C1 segment of cervical spinal cord (tissue), 14 donors: ENCODE measurements around the gene RRAS2.
"Not testable (repeated sequence)": the region's sequence is repeated elsewhere in the genome, so short reads cannot be mapped to it uniquely, and the experiment has no call there.

Experiments
- DNase-seq, 14 donors: peaks; one replicate each; lab custom pipeline; 2025; lab: John Stamatoyannopoulos, UW

Gene RRAS2

DNA sequence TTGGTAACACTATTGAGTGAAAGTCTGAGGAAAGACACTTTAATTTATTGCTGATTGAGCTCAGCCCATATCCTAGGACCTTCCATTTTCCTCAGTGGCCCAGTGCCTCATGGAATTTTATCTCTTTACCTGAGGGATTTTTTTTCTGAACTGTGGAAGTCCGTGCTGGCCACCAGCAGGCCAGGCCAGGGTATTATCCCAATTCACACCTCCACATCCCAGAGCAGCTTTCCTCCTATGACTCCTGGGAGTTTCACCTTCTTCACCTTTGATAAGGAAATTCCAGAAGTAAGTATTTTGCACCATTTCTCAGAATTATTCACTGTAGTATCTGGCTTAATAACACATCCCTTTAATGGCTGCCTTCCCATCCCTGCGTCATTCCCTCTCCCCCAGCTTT lies 13.0 kb upstream of the RRAS2 start:
- DNase-seq = no peak

DNA sequence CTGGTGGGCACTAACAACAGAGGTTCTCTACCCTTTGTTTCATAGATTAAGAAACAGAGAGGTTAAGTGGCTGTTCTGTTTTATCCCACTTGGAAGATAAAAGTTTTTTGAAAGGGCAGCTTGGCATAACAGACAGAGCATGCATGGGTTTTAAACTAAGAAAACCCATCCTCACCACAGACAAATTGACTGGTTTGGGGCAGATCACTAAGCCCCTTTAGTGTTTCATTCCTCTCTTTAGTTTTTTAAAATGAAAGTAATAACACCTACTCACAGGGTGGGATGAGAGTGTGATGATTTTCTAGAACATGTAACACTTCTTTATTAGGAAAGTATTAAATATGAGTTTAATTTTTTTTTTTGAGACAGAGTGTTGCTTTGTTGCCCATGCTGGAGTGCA lies 12.3 kb upstream of the RRAS2 start:
- no peak for DNase-seq

DNA sequence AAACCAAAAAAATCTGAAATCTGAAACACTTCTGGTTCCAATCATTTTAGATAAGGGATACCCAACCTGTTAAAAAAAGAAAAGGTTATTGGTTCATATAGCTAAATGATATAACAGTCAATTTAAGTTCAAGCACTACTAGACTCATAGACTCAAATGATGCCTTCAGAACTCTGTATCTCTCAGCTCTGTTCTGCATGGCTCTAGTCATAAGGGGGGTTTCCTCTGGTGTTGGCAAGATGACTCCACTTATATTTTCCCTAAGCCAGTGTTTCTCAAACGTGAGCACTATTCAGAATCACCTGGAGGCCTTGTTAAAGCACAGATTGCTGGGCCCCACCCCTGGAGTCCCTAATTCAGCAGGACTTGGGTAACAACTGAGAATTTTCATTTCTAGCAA lies 11.5 kb upstream of the RRAS2 start:
- no peak for DNase-seq

DNA sequence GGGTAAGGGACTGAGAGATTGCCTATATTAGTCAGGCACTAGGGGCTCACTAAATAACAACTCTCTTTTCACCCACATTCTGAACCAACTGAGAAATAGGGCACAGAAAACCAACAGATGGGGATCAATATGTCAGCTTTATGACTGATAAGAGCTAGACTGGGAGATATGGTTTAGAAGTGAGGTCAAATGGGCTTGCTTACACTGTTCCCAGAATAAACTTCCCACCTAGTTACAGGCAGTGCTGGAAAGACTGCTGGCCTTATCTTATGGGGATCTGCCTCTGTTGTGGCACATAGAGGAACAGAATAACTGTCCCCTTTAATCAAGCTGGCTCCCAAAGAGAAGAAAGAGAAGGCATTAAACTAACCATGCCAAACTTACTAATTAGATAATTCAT lies 10.6 kb upstream of the RRAS2 start:
- no peak for DNase-seq

DNA sequence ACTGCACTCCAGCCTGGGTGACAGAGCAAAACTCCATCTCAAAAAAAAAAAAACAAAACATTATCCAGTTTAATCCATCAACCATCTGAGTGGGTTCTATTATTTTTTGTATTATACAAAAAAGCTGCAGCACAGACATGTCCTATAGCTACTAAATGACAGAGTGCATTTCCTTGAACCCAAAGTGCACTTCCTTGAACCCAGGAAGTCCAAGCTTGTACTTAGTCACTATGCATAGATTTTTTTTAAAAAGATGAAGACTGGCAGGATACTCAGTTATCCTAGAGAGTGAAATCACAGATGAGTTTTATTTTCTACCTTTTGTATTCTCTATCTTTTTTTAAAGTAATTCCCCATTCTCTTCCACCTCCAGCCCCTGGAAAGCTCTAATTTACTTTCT lies 8.0 kb upstream of the RRAS2 start:
- DNase-seq = no peak

DNA sequence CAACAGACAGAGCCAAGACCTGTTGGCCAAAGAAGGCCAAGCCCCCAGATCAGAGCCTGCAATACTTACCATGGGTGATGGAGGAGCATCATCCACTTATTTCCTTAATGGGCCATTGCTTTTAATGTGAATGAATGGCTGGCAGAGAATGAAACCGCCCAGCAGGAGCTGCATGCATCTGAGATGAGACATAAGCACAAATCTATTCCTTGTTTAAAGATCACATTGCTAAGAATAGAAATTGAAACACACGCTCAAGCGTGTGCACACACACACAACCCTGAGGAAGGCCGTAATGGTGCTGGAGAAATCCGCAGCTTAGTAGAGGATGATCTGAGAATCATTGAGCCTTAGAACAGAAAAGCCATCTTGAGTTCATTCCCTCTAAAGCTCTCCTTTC lies 5.3 kb upstream of the RRAS2 start:
- DNase-seq = no peak

DNA sequence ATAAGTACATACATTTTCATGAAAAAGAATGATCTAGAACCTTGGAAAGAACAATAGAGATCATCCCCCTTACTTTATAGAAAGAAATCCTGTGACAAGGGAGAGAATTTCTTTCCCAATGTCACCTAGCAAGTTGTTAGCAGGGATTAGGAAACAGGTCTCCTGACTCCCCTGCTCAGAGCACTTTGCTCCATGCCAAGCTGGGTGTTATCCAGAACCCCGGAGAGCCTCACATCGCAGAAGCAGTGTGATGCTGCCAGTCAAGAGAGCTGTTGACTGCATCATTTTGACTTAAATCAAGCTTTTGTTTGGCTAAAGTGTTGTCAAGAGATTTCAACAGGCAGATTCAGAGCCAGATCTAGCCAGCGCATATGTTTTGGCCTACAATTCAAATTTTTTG lies 3.6 kb upstream of the RRAS2 start:
- peak in 2 of 14 donors; percentile 14 to 40 for DNase-seq

DNA sequence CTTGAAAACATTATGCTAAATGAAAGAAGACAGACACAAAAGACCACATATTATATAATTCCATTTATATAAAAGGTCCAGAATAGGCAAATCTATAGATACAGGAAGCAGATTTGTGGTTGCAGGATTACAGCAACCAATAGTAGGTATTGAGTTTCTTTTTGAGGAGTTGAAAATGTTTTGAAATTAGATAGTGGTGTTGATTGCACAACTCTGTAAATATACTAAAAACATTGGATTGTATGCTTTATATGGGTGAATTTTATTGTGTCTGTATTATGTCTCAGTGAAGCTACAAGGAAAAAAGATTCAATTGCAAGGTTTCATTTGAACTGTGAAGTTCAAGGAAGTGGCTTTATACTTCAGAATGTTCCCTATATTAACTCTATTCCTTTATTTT lies 3.0 kb upstream of the RRAS2 start:
- DNase-seq = no peak

DNA sequence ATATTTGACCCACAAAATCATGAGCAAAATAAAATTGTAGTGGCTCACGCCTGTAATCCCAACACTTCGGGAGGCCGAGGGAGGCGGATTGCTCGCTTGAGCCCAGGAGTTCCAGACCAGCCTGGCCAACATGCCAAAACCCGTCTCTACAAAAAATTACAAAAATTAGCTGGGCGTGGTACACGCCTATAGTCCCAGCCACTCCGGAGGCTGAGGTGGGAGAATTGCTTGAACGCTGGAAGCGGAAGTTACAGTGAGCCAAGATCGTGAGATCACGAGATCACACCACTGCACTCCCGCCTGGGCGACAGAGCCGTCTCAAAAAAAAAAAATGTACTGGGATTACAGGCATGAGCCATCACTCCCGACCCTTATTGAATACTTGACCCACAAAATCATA lies 2.0 kb upstream of the RRAS2 start:
- DNase-seq = no peak

DNA sequence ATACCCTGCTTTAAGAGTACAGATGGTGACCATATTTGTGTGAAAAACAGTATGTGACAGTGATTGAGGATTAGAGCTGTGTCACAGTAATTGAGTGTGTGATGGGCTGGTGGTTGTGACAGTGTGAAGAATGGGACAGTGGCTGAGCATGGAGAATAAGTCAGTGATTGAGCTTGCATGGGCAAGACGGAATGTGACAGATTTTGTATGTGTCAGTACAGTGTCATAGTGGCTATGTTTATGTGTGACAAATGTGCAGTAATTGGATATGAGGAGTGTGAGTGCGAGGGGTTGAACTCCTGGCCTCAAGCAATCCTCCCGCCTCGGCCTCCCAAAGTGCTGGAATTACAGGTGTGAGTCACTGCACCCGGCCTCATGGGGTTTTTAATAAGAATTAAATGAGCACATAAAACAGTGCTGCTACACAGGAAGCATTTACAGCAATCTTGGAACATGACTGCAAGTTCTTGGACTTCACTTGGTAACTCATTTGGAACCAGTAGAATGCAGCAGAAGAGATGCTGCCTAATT lies 583 bp upstream of the RRAS2 start:
- DNase-seq = peak in 1 of 14 donors; percentile 44

DNA sequence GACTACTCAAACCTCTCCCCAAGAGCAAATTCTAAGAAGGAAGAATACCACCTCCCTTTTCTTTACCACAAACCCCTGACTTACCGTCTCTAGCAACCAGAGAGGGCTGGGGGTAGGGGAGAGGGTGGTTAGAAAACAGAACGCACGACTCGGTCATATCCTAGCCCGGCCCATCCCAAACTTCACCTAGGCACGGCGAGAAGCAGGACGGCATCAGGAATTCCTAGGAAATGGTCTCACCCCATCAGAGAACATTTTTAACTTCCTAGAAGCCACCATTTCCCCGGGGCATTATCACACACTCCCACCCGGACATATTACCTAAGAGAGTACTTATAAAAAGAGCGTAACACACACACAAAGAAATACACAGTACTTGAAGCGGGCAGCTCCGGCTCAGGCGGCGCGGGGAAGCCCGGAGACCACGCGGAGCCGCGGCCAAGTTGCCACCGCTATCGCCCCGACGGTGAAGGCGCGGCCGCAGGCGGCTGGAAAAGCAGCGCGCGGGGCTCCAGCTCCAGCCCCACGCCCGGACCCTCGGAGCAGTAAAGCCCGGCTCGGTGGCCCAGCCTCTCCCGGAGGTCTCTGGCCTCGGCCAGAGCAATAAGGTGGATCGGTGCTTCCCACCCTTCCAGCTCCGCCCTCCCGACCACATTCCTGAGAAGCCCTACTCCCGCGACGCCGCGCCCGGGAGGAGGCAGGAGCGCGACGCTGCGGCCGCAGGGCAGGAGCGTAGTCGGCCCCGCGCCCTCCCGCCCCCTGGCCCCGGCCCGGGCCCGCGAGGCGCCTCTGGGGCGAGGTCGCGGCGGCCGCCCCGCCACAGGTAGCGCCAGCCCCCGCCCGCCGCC lies 878 bp downstream of the RRAS2 start:
- DNase-seq = peak in 2 of 14 donors; percentile 25 to 45

DNA sequence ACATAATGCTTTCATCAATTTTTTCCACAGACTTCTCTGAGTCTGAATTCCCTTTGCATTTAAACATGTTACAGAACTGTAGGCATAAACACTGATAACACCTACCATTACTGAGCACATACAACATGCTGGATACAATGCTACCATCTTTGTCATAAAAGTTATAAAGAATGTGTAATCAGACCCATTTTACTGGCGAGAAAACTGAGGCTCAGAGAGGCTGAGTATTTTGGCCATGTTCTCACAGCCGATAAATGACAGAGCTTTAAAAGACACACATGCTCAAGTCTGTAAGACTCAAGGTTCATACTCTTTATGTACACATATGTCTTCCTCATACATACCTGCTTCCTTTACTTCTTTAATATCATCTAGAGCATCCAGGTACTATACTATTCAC lies 2.6 kb downstream of the RRAS2 start:
- no peak for DNase-seq

DNA sequence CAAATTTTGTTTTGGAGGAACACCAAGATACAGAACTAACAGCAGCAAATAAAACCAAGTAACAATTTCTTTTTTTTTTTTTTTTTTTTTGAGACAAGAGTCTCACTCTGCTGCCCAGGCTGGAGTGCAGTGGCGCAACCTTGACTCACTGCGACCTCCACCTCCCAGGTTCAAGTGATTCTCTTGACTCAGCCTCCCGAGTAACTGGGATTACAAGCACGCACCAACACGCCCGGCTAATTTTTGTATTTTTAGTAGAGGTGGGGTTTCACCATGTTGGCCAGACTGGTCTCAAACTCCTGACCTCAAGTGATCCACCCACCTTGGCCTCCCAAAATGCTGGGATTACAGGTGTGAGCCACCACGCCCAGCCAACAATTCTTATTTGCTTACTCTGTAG lies 4.4 kb downstream of the RRAS2 start:
- not testable (repeated sequence) for DNase-seq

DNA sequence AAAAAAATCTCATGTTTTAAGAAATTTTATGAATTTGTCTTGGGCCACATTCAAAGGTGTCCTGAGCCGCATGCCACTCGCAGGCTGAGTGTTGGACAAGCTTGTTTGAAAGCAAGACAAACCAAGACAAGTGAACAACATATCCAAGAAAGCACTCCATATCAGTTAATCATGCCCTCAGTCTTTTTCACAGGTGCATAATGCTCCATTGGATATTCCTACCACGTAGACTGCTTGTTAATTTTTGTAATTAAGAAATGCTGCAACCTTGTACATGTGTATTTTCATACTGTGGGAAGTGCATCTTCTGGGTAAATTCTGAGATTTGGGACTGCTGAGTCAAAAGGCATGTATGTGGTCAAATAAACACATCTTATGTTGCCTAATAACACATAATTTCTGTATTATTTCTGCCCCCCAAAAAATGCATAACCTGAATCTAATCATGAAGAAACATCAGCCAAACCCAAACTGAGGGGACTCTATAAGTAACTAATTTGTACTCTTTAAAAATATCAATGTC lies 8.2 kb downstream of the RRAS2 start:
- no peak for DNase-seq

DNA sequence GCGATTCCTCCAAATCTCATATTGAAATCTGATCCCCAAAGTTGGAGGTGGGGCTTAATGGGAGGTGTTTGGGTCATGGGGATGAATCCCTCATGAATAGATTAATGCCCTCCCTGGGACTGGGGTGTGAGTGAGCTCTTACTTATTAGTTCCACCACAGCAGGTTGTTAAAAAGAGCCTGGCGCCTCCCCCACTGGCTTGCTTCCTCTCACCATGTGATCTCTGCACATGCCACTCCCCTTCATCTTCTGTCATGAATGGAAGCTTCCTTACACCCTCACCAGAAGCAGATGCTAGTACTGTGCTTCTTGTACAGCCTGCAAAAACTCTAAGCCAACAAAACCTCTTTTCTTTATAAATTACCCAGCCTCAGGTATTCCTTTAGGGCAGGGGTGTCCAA lies 8.8 kb downstream of the RRAS2 start:
- no peak for DNase-seq

DNA sequence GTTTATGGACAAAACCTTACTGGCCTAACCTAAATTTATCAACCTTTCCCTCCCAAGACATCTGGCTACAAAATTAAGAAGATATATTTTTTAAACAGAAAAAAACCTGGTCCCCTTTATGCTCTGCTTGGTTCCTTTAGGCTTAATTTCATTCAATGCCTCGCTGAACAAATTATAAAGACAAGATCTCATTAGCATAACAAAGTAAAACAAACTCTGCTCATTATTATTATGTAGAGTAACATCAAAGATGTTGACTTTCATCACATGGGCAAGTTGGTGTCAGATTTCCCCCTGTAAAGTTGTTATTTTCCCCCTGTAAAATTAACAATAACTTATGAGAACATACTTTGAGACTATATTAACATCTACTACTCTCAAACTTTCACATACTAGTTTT lies 11.0 kb downstream of the RRAS2 start:
- DNase-seq = no peak

DNA sequence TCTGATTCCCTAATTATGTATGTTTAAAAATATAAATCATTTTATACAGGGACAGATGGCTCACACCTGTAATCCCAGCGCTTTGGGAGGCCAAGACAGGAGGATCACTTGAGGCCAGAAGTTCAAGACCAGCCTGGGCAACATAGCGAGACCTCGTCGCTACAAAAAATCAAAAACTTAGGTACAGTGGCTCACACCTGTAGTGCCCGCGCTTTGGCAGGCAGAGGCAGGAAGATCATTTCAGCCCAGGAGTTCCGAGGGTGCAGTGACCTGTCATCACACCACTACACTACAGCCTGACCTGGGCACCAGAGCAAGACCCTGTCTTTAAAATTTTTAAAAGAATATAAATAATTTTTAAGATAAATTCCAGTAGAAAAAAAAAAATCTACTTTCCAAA lies 11.5 kb downstream of the RRAS2 start:
- DNase-seq = no peak

DNA sequence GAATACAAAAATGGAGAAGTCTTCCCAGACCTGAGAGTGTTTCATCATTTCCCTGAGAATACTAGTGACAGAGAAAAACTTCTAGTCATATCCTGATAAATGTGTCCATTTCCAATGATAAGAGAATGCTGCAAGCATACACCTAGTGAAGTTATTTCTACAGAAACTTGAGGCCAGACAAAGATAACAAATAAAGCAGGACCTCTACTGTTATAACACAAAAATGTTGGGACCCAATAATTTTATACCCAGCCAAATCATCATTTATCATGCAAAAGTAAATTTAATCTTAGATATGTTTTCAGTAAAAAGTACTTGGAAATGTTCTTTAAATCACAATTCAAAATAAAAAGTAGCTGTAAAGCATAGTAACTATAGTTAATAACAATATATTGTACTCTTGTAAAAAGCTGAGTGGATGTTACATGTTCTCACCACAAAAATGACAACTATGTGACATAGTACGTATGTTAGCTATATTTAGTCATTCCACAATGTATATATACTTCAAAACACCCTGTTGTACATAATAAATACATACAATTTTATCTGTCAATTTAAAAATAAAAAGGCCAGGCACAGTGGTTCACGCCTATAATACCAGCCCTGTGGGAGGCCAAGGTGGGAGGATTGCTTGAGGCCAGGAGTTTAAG lies 12.6 kb downstream of the RRAS2 start:
- DNase-seq = no peak

DNA sequence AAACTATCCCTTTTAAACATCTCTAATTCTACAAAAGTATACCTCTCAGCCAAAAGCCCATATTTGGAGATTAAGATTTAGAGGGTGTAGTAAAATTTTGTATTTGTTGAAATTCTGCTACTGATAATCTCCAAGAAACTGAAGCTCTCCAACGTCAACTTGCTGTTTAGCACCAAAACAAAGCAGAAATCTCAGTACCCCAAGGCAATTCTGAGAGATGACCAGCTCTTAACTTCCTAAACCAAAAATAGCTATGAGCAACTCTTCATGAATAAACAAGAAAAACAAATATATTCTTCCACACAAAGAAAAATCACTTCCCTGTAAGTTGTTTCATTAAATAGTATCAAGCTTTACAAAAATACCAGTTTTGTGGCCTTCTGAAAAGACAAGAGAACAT lies 13.3 kb downstream of the RRAS2 start:
- DNase-seq = no peak

DNA sequence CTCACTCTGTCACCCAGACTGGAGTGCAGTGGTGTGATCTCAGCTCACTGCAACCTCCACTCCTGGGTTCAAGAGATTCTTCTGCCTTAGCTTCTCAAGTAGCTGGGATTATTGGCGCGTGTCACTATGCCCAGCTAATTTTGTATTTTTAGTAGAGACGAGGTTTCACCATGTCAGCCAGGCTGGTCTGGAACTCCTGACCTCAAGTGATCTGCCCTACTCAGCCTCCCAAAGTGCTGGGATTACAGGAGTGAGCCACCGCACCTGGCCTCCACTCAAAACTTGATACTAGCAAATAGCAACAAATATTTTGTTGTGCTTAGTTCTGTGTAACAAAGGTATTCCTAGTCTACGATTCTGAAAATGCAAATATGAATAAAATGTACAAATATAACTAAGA lies 14.0 kb downstream of the RRAS2 start:
- not testable (repeated sequence) for DNase-seq

DNA sequence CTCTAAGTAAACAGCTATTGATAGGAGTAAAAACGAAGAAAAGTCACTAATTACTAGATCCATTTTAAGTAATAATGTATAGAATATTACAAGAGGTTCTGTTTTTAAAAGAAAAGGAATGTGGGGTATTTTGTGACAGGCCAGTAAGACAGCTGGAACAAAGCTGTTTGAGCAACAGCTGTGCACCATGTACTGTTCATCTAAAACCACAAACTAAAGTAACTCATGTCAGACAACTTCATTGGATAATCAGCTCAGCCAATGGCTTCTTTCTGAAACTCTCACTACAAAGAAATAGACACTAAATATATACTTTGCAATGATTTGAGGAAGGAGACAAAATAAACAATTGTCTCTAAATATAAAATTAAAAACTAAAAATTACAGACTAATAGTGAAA lies 16.1 kb downstream of the RRAS2 start:
- no peak for DNase-seq

DNA sequence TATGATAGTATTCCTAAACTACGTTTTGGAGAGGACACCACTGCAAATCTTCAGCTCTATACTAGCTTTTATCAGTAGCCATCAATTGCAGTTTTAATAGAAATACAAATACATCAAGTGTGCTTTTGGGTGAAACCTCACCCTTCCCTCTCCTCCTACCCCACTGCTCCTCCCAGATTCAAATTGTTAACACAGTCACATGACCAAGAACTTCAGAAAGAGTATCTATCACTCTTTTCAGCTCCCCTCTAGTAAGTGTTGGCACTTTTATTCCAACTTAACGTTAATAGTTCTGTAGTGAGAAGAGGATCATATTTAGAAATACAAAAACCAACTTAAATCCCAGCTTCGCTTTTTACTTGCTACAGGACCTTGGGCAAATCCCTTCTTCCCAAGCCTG lies 17.0 kb downstream of the RRAS2 start:
- DNase-seq = no peak

DNA sequence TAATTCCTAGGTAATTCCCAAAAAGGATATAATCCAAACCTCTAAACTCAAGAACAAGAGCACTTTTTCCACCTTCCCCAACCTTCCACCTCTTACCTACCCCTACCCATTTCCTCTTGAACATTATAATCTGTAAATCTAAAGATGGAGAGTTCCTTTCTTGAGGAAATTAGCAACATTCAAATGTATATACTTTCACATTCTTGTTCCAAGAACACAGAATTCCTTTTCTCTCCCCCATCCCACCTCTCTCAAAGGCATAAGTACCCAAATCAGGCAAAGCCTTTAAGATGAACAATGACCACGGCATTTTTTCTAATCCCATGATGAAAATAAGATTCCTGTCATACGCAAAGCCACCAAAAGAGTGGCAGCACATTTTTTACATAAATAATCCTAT lies 18.3 kb downstream of the RRAS2 start:
- no peak for DNase-seq
